ENCODE measurements around the gene DNAJB12.

Gene DNAJB12

GRCh38 chr10:72285972-72286521 lies 68.7 kb downstream of the DNAJB12 start:
- no peak for DNase-seq

DNA sequence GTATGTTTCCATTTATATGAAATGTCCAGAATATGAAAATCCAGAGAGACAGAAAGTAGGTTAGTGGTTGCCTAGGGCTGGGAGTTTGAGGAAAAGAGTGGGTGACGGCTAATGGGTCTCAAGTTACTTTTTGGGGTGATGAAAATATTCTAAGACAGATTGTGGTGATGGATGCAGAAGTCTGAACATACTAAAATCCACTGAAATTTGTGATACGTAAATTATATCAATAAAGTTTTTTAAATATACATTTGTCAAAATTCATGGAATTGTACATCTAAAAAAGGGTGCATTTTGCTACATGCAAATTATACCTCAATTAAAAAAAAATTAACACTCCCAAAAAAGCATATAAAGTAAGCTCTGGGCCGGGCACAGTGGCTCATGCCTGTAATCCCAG lies 71.6 kb downstream of the DNAJB12 start:
- no peak for DNase-seq

All from MV-4-11 (cell line).